ENCODE data around the gene PEX10.

The PEX10 gene

DNA sequence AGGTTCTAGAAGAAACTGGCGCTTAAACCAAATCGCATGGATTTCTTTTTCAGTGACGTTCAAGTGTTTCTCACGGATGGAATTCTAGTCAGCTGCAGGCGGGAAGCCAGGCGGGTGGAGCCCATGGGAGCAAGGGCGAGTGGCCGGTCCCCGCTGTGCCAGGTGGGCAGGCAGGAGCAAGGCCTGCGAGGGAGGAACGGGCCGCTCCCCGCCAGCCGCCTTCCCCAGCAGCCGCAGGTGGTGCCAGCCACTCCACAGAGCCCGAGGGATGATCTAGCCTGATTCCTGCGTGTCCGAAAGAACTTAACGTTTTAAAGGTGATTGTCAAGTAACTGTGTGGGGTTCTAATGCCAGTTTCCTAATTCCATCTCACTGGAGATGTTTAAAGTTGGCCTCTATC is 9.1 kb downstream of the PEX10 start:
- no peak for DNase-seq

DNA sequence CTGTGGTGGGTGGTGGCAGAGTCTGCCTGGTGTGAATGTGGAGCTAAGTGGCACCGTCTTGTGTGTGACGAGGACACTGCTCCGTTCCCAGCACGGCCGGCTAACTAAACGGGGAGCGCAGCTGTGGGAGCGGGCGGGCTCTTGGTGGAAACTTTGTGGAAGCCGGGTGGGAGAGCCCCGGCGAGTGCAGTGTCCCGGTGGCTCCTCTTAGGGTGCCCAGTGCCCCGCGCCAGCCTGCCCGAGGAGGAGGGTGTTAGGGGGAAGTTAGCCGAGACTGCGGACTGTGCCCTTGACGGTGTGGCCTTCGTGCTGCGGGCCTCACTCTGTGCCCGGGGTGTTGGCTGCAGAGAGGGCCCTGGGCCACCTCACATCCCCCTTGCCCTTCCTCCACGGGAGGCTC is 9.9 kb downstream of the PEX10 start:
- DNase-seq, result no peak

DNA sequence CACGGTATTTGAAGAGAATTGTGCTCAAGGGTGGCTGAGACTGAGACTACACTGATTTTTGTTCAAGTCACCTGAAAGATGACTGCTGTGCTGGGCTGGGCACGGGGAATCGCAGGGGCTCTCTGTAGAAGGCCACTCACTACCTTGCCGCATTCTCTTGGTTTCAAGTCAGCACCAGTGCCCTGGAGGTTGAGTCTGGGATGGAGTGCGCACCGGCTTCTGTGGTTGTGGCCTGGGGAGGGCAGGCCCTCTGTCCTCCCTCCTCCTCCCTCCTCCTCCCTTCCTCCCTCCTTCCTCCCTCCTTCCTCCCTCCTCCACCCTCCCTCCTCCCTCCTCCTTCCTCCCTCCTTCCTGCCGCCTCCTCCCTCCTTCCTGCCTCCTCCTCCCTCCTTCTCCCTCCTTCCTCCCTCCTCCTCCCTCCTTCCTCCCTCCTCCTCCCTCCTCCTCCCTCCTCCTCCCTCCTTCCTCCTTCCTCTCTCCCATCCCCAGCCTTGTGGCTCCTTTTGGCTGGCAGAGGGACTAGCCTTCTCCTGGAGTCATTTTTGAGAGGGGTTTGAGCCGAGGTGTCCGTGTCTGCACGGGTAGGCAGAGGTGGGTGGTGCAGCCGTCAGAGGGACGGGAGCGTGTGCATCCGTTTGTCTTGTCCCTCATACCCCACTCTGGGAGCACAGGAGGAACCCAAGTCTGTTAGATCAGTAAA is 11.3 kb downstream of the PEX10 start:
- DNase-seq, result no peak

DNA sequence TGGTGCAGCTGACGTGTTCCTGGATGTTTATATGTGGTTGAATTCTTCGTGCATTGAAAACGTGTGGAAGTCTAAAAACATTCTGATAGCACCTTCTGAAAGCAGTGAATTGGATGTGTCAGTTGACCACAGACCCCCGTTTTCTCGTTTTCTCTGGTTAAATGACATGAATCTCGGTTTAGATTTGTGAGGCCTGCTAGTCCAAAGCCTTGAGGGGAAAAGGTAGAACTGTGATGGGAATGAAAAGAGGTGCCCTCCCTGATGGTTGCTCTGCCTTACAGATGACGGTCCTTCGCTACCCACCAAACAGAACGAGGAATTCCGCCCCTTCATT is 11.8 kb downstream of the PEX10 start:
- no peak for DNase-seq

DNA sequence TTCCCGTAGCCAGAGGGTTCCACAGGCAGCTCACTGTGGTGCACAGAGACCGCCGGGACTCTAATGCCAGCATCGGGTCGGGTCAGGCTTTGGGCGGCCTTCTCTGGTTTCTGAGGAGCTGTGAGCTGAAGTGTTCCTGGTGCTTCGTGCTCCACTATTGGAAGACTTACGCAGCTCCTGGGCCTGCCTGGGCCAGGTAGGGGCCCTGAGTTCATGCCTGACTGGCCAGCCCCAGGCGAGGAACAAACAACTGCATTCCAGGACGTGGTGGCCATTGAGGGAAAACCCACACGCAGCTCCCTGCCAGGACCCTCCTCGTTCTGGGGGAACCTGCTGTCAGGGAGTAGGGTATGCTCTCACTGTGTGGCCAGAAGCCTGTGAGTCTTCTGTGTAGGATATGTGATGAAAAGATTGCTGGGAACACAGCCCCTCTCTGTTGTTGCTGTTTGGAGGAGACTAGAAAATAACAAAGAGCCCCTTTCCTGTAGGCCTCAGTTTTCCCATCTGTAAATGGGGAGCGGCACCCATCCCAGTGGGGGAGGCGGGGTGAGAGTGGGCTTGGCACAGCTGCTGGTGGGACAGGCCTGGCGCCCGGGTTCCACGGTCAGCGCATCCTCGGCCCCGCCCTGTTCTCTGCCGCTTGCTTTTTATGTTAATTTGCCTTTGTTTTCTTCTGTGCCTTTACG is 12.3 kb downstream of the PEX10 start:
- DNase-seq, result no peak

DNA sequence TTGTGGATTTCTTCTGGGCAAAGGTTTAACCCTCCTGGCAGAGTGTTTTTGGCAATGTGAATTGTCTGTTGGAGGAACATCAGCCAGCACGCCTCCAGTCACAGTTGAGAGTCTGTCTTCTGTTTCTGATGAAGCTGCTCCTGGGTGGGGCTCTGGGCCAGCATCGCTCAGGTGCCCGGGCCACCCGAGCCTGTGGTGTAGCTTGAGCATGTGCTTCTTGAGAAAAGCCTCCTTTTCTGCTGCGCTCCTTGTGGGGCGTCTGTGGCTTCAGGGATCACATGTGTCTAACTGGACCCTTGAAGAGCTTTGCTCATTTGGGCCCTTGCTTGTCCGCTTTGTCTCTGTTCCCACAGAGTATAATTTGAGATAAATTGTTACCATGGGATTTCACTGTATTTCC is 13.5 kb downstream of the PEX10 start:
- DNase-seq, result no peak

DNA sequence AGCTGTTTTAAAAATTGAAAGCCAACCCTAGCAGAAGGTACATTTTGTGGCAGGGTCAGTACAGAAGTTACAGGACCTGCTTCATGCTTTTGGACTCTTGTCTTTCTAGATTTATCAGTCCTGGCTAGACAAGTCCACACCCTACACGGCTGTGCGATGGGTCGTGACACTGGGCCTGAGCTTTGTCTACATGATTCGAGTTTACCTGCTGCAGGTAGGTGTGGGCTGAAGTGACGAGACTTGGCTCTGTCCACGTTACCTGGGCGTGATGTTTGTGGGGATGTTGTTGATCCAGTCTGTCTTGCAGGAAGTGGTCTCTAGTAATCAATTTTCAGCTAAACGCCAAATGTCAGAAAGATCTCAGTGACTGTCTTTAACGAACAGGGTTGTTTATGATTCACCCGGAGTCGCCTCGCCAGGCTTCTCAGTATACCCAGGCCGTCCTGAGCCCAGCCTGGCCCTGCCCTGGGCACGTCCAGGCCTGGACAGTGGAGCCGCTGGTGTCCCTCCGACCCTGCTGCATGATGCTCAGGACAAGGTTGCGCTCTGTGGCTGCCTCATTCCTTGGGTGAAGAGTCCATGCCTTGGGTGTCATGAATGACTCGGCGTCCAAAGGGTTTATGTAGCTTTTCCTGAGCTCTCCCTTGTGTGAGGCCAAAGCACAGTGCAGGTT is 15.2 kb downstream of the PEX10 start:
- no peak for DNase-seq

DNA sequence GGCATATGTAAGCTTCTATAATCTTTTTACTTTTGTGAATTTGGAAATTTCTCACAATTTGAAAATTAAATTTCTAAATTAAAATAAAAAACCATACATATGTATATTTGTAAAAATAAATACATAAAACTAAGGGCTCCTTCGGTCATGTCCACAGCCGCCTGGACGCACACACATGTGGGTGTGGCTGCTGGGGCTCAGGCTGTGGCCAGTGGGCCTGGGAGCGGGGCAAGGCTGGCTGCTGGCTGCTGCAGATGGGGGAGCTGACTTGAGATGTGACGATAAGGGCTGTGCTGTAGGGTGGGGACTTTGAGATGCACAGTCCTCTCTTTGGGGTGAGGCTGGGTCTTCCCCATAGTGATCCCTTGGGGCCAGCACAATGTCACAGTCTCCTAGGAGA is 15.9 kb downstream of the PEX10 start:
- DNase-seq, result no peak

DNA sequence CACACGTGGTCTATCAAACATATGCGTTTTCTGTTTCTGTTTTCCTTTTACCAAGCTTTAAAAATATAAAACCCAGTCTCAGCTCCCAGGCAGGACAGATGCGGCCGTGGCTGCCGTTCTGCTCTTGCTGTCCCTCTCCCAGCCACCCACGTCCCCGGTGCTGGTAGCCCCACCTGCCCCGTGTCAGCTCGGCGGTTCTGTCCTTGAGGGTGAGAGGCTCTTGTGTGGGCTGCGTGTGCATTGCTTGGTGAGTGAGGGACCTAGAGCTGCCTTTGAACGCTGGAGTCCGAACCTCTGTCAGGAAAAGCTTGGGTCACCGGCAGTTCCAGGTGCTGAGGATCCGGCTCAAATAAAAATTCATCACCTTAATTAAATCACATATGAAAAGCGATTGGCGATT is 16.3 kb downstream of the PEX10 start:
- no peak for DNase-seq

DNA sequence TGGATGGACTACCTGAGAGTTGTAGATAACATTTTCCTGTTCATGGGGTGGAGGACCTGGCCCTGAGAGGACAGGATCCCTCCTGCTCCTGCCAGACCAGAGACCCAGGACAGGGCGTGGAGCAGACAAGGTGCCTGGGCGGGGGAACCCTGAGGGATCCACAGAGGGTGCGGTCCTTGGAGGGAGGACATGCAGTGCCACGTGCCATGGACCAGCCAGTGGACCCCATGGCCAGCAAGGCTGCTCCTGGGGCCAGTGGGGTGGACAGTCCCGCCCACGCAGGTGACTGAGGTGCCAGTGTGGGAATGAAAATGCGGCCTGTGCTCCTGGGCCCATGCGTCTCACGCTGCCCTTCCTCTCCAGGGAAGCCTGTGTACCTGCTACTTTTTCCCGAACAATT is 17.1 kb downstream of the PEX10 start:
- no peak for DNase-seq

DNA sequence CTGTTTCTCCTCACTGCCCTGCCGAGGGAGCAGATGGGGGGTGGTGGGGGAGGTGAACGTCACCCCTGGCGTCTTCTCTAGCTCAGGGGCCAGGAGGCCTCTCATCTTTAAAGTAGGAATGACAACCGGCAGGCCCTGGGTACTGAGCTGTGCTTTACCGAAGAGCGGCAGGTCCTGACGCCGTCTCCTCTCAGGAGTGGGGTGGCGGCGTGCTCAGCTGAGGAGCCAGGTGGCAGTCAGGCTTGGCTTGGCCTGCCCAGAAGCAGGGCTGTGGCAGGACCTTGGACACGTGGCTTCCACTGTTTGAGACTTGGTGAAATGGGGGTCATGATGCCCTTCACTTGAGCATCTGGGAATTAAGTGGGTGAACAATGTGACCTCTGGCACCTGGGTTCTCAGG is 17.6 kb downstream of the PEX10 start:
- DNase-seq, result no peak

DNA sequence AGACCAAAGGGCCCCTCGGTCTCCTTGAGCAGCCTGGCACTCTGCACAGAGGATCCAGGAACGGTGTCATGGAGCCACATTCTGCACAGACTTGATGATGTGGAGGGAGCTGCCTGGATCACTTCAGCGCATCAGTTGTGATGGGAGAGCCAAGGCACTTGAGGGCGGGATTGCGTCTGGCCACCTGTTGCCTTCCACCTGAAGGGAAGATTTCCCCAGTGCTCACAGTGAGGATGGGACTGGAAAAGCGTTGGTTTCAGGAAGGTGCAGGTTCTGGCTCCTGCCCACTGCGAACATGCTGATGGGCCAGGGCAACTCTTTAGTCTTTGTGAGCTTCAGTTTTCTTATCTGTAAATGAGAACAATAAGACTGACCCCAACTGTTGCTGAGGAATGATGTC is 18.1 kb downstream of the PEX10 start:
- no peak for DNase-seq

DNA sequence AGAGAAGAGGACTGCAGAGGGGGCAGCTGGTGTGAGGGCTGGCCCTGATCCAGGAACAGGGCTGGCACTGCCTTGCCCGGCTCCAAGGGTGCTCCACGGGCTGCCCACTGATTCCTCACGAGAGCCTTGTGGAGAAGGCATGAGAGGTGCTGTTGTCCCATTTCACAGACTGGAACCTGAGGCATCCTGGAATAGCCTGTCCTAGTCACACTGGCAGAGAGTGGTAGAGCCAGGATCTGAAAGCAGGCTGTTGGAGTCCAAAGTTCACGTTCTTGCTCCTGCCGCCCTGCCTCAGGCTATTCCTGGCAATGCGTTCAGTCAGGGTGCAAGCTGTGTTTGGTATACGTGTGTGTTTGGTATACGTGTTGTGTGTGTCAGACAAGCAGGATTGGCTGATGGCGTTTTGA is 18.9 kb downstream of the PEX10 start:
- no peak for DNase-seq

DNA sequence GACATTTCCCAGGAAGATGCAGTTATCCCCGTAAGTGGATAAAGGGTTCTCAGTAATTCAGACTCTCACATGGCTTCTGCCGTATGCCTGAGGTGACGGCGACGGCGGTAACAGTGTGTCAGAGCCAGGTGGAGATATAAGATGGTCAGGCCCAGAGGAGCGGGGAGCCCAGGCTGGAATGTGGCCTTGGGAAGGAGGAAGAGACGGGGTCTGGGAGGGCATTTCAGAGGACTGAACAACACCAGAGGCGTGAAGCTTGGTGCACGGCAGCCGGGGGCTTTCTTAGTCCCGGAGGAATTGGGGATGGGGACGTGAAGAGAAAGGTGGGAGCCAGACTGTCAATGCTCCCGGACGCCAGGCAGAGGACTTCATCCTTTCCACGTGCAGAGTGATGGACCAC is 19.7 kb downstream of the PEX10 start:
- DNase-seq, result no peak

DNA sequence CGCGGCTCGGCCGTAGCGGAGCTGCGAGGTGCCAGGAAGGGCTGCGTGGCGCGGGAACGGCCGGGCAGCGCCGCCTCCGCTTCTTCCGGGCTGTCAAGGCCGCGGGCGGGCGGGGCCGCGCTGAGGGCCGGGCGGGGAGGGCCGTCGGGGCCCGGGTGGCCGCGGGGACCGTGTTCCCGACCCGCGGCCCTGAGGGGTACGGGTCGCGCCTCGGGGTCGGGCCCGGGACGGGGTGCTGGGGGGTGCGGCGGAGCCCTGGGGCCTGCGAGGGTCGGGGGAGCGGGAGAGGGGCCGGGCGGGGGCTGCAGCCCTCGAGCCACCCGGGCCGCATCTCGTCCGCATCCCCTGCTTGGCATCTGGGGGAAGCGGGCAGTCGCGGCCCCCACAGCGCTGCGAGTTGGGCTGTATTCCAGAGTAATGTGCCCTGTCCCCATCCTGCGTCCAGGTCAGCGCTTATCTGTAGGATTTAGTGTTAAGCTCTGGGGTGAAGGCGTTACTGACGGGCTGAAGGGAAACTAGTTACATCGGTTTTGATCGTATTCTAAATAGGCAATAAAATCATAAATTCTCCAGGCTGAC is 20.3 kb downstream of the PEX10 start:
- no peak for DNase-seq

DNA sequence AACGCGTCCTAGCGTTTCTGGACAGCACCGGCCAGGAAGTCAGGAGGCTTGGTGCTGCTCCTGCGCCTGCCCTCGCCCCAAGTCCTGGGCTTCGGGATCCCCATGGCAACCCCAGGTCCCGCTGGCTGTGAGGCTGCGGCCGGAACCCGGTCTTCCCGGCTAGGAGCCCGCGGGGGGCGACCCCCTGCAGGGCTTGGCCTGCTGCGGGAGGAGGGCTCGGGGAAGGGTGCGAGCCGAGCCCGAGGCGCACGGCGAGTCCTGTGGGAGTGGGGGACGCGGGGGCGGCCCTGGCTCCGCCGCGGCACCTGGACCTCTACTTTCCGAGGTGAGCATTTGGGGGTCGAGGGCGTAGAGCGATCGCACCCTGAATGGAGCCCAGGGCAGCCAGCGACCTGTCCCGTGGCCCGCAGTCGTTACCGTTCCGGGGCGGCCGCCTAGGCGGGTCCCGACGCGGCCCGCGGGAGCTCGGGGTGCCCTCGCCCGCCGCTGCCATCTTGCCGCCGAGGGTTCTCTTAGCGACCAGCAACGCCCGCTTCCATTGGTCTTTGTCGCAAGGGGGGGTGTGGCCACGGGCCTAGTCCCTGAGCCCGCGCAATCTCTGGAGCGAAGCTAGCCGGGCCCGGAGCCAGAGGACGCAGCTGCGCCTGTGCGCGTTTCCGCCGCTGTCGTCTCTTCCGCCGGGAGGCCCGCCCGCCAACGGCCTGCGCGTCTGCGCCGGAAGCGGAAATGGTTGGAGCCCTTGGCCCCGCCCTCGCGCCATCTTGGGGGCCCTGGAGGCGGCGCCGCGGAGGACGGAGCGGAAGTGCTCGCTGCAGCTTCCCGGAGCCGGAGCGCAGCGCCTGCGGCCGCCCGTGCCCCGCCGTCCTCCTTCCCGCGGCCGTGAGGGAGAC is 21.1 kb downstream of the PEX10 start, which contains the start of the genes MORN1 and RER1:
Gene MORN1 (minus strand): TSS at position 514 of the 890 bp plus-strand sequence. CDS start 21 bp downstream, at position 493.
Gene RER1 (plus strand): TSS at position 801 of the 890 bp plus-strand sequence. CDS start 3,950 bp downstream, outside the sequence.
- DNase-seq, result peak; percentile 98

DNA sequence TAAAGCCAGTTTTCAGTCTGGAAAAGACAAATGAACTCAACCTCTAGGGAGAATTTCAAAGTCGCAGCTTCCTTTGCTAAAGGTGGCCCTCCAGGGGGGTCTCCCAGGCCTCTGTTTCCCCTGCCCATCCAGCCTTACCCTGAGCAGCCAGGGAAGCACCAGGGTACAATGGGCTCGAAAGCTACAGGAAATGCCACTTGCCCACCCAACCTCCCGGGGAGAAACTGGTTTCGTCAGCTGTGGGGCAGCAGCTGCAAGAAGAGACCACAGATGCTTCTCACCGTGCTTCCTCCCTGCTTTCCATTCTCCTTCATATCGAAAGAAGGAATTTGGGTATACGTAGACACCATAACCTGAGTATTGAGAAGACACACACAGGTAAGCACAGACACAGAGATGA is 22.7 kb downstream of the PEX10 start:
- no peak for DNase-seq

DNA sequence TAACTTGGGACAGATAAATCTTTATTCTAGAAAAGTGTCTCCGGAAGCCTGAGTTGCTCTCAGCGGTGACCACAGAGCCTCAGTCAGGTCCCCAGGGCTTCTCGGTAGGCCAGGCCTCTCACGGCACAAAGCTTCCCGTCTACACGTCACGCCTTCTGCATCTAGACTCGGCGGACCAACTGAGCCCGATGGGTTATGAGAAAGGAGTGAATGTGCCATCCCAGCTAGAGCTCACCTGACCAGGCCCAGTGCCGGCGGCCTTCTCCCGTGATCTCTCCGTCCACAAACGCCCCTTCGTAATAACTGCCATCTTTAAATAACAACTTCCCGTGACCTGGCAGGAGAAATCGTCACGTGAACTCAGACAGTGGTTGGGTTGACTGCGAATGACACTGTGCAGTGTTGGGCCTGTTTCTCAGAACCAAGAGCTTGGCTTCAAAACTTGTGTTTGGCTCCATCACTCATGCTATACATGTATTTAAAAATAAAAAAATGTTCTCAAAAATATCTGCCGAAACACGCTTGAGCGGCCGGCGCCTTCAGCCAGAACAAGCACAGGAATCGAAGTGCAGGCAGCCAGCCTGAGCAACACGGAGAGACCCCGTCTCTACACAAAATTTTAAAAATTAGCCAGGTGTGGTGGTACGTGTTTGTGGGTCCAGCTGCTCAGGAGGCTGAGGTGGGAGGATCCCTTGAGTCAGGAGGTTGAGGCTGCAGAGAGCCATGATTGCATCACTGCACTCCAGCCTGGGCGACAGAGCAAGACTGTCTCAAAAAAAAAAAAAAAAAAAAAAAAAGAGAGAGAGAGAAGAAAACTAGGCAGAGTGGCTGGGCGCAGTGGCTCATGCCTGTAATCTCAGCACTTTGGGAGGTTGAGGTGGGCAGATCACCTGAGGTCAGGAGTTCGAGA is 24.1 kb downstream of the PEX10 start:
- DNase-seq, result no peak

DNA sequence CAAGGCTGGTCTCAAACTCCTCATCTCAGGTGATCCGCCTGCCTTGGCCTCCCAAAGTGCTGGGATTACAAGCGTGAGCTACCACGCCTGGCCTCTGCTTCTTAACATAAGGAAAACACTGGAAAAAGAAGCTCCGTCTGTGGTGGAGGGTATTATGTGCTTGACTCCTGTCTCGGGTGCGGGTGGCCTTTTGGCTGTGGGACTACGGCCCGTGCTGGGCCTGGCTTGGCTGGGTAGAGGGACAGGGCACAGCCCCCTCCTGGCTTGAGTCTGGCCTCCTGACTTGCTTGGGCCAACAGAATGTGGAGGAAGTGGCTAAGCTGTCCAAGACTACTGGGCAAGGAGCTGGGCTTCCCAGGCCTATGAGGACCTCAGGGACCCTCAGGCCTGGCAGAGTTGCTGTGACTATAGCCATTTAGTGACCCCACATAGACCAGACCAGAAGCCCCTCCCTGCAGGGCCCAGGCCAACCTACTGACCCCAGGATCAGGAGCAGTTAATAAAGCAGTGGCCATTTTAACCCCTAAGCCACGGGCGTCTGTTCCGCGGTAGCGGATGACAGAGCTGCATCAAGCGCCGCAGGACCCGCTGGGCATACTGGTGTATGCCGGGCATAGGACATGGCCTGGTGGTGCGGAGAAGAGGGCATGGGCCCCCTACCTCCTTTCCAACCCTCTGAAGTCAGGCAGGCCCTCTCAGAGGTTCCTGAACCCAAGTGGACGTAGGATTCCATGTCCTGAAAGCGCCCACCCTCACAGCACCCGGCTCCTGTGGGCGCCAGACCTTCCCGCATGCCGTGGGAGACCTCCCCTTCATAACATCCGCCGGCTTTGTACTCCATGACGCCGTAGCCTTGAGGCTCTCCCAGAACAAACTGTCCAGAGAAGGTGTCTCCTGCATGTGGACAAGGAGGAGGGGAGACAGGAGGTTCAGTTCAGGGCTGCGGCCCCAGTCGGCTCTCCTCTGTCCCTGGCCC is 25.4 kb downstream of the PEX10 start:
- DNase-seq, result no peak

DNA sequence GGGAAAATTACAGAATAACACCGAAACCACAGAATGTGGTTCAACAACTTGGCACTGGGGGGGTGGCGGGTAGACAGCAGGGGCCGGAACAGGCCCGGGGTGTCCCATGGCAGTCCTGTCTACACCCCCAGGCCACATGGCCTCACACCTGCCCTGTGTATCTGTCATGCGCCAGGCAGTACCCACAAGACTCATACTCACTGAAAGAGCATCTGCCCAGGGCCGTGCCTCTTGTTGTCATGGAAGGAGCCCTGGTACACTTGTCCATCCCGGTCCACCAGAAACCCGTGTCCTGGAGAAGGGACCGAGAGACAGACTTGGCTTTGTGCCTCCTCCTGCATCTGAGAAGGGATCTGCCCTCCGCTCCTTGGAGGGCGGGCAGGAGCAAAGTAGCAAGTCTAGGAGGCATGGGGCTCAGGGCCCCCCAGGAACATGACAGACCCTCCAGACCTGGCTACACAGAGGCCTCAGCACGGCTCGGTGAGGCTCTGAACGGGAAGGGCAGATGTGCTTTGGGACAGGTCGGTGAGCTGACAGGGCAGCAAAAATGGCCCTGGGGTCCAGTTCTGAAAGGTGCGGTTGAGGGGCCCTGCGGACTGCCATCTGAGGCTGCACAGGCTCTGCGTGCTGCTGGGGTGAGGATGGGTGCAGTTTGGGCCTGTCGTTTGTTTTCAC is 26.6 kb downstream of the PEX10 start:
- no peak for DNase-seq
